ENCODE results near the gene TMEM213.
A peak's percentile ranks its signal among the peaks of the same experiment; 100 is the strongest.
"Not testable (repeated sequence)": the region's sequence is repeated elsewhere in the genome, so short reads cannot be mapped to it uniquely, and the experiment has no call there.

Gene TMEM213, protein sequence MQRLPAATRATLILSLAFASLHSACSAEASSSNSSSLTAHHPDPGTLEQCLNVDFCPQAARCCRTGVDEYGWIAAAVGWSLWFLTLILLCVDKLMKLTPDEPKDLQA

DNA sequence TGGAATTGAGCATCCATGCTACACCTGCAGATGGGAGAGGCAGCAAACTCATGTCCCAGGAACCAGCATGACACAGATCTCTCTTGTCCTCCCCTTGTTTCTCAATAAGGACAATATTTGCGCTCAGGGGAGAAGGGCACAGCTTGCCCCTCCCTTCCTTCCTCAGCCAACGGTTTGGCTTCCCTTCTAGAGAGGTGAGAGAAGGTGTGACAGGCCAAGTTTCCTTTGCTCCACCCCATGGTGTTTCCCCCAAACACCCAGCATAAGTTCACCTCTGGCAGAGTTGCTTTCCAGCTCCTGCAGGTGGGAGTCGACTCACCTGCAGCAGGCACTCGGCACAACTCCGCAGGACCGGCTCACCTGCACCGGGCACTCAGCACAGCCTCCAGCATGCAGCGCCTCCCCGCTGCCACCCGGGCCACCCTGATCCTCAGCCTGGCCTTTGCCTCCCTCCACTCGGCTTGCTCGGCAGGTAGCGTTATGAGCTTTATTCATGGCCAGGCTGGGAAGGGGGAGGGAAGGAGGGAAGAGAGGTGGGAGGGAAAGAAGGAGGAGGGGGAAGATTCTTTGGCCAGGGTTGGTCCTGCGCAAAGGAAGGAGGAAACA, at the start of gene TMEM213, which contains the start of gene ATP6V0A4:
Gene TMEM213, plus strand, starts transcription at position 280 of the 606 bp plus-strand sequence. Its CDS starts 111 bp downstream, at position 391.
Gene ATP6V0A4, minus strand, starts transcription at position 482 of the 606 bp plus-strand sequence. CDS start 26,949 bp downstream, outside the sequence.
- peak; percentile 31 for DNase-seq

DNA sequence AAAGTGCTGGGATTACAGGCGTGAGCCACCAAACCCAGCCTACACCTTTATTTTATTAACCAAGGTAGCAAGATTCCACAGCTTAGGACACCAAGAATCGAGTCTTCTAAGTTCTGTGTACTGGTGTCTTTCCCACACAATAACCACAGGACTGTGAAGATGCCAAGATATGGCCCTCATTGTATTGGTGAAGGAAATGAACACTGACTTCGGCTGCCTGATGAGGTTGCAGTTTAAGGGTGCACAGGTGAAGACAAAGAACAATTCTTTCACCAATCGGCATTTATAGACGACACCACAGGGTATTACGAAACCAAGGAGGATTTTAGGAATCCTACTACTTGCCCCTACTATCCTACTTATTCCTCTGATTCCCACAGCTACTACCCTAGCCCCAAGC, 49.1 kb upstream of the TMEM213 start:
- no peak for DNase-seq

DNA sequence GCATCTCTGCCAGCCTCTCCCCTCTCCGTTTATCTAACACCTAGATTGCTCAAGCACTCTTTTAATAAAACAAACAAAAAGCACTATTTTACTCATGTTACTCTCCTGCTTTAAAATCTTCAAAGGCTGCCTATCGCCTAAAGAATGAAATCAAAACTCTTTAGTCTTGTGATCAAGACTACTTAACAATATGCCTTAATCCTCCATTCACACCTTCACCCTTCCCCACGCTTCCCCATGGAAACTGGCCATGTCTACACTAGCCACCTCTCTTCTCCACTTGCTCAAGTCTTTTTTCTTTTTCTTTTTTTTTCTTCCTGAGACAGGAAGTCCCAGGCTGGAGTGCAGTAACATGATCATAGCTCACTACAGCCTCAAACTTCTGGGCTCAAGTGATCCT, 47.8 kb upstream of the TMEM213 start:
- DNase-seq = no peak

DNA sequence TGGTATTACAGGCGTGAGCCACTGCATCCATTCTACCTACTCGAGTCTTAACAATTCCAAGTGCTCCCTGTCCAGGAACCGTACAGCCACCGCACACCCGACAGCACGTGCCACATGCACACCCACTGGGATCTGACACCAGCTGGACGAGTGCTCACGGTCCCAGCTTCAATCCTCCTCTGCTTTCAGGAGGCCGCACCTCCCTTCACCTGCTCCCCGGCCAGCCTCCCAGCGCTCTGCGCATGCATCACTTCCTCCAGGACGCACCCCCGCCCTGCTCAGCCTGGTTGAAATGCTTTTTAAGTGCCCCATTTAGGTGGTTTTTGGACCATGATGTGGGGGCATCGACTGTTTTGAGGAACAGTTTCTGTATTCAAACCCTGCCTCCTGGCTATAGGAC, 47.3 kb upstream of the TMEM213 start:
- DNase-seq = no peak

DNA sequence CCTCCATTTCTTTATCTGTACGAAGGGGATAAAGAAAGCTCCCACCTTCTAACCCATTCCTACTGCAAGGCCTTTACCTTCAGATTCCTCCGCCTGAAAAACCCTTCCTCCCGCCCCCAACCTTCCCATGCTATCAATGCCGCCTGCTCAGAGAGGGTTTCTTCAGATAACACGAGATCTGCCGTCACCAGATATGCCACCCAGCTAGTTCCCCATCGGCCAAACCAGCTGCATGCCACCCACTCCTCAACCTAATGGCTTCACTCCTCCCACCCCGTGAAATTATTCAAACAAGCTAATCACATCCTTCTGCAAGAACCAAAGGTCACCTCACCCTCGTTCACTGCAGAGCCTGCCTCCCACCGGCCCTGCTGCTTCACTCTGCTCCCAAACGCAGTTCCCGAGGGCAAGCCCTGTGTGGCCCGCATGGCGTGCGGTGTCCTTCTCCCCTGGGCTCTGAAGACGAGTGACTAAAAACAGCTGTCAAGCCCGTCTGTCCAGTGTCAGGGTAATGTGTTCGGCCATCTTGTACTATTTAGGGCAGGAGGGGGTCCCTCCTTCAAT, 46.8 kb upstream of the TMEM213 start:
- DNase-seq = no peak

DNA sequence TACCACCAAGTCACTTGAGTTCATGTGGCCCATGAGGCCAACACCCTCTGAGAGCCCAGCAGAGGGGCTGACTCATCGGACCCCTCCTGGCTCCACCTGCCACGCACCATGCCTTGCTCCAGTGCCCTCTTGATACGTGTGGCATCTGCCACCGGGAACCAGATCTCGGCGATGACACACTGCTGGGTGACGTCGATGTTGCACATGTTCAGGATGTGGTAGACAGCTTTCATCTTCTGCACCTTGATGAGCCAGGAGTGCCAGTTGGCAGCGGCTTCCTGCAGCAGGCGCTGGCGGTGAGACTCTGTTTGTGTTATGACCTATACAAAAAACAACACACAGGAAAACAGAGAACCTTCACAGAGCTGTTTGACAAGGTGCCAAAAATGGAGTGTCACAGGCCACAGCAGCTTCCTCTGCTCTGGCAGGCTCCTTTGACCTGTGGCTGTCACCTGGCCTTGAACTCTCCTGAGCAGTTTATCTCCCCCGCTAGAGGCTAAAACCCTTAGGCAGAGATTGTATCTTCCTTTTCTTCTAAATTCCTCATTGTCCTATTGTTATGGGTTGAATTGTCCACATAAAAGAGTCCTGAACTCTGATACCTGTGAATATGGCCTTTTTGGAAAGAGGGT, 45.2 kb upstream of the TMEM213 start:
- peak; percentile 83 for DNase-seq

DNA sequence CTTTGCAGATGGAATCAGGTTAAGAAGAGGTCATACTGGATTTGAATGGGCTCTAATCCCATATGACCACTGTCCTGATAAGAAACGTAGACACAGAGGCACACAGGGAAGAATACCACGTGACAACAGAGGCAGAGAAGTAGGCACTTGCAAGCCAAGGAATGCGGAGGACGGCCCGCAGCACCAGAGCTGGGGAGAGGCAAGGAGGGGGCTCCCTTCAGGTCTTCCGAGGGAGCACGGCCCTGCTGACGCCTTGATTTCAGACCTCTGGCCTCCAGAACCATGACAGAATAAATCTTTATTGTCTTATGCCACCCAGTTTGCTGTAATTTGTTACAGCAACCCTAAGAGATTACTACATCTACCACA, 44.7 kb upstream of the TMEM213 start:
- DNase-seq = no peak

DNA sequence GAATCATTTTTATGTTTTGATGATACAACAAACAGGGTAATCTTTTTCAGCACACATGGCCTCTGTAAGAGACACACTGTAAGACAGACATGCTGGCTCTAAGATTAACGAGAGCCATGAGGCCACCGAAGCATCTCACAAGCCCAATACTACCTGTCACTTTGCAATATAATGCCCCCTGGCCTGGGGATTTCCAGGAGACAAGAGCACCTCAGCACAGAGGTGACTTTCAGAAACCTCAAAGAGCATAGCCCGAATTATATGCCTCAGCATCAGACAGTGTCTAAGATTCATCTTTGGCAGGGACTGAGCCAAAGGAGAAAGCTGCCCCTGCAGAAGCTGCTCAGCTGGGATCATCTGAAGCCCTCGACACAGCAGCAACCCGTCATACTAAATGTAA, 44.2 kb upstream of the TMEM213 start:
- no peak for DNase-seq

DNA sequence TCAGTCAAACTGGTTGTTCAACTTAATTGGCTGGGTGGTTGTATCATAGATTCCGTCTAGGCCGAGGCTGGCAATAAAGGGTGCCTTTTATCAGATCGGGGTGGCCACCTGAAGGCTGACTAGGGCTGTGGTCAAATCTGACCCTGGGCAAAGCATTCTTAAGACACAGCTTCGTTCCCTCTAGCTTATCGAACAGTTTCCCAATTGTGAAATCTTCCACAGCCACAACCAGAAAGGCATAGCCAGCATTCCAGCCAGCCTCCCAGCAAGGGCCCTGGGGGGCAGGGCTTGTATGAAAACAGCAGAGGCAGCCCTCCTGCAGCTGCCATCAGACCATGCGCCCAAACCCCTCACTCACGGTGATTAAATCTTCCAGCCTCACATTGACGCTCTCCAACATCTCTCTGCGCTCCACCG, 42.5 kb upstream of the TMEM213 start:
- no peak for DNase-seq

DNA sequence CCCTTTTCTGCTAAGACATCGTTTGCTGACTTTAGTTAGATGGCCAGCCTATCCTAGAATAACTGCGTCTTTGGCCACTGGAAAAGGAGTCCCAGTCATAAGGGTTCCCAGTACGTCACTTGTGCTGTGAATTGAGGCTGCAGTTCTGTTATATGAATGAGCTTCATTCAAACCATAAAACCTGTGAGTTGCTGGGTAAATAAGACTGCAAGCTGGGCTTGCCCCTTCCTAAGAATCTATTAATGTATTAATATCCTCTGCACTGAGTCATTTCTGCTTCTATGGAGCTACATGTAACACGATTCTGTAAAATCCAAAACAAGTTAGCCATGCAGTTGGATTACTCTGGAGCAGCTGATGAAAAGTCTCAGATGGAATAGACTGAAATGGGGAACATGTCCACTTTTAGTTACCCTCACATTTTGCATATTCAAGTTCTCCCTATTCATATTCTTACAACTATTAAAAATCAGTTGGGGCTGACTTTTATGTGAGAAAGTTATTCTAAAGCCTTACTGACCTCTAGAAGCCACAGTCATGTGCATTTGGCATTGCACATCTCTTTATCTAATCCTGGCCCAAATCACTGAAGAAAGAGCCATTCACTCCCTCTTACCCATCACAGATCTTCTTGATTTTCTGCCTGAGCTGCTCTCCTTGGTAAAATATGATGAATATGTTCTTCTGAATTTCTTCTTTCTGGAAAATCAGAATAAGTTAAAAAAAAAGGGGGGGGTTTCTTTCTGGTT, 41.8 kb upstream of the TMEM213 start:
- DNase-seq = no peak

DNA sequence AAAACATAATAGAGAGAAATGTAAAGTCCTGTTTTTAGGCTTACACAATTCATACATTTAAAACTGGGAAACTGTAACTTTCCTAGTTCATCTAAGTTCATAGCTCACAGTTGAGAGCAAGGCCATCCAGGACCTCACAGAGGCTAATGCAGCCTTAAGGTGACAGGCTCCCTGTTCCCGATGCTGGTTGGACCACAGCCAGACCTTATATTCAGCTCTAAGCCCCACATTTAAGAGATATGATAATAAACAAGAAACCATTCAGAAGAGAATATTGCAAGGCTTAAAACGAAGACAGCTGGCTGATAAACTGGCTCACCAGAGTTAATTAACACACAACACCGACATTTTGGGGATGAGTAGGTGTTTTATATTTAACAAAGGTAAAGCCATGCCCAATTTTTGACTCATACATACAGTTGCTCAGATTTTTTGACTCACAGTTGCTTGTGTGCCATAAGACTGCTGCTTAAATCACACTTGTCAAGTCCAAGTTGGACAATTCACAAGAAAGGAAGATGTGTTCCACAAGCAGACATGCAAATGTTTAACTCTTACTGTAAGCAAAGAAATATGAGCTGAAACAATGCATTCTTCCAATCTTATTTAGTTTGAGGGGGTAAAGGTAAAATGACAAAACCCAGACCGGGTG, 41.1 kb upstream of the TMEM213 start:
- DNase-seq = no peak

DNA sequence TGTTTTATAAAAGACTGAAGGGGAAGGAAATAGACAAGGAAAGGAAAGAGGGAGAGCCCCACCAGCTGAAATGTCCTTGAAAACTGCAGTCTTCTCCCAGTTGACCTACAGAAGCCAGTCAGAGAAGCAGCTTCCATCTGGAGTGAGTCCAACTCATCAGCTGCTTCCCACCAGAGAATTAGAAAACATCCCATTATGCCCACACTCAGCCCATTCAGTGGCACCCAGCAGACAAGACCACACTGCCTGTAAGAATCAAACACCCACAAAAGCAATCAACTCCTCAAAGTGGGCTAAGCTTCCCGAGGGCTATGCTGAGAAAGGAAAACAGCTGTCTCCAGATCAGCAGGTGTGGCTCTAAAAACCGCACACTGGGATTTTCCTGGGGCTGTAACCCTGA, 29.6 kb upstream of the TMEM213 start:
- DNase-seq = no peak

DNA sequence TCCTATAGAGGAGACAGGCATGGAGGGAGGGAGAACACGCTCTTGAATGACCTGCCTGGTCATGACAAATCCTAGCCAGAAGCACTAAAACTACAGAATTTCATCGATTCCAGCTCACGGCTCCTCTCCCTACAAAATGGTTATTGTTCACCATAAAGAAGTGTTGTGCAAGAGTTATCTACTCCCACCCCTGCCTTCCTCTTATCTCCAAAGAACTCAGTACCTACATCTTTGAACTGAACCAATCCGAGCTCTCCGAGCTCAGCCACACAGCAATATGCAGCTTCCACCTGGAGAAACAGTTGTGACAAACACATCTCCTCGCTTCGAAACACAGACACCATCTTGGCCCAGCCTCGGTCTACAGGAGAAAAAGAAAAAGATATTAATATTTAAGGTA, 26.9 kb upstream of the TMEM213 start:
- DNase-seq = no peak

DNA sequence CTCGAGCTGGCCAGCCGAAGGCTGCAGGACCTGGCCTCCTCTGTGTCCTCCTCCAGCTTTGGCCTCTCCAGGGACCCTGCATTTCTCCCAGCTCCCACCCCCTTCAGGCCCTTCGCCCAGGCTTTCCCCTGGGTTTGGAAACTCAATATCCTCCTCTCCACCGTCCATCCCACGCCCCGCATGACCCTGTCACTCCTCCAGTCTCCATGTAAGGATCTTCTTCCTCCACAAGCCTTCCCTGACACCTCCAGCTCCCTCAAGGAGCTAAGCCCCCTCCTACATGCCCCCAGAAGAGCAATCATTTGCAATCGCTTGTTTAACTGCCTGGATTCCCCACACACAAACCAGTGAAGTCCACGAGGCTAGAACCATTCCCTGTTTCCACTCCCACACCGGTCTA, 24.6 kb upstream of the TMEM213 start:
- no peak for DNase-seq

DNA sequence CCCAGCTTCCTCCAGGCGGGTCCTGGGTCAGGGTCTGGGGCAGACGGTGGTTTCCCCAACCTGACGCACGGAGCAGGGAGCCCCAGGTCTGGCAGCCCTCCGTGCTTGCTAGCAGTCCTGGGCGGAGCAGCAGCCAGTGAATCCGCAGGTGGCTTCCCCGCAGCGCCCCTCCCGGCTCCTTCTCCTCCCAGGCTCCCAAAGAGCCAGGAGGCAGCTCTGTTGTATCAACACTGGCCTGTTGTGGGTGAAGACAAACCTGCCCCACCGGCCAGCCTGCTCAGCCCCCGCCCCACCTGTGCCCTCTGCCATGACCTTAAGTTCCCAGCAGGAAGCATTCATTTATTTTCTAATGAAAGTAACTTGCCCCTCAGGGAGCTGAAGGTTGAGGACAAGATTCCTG, 24.0 kb upstream of the TMEM213 start:
- DNase-seq = peak; percentile 53

DNA sequence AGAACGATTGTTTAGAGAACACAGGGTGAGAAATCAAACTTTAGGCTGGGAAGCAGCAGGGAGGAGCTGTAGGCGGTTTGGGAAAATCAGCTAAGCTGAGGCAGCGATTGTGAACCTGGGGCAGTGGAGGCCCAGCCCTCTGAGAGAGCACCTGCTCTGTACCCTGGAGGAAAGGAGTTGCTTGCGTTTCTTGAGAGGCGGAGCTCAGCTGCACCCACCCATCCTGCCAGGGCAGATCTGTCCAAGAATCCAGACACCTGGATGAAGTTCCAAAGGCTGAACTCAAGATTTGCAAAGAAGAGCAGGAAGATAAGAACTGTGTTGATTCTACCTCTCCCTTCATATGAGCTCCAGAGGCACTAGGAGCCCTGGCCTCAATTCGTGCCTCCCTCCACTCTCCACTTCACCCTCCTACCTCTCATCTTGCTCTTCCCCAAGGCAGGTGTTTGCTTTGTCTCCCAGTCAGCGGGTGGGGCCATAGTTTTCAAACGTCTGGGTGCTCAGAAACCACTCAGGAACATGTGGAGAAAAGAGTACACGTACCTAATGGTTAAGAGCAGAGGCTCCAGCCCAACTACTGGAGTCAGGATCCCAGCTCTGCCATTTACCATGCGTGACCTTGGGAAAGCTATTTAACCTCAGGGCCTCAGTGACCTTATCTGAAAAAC, 21.5 kb upstream of the TMEM213 start:
- peak; percentile 87 for DNase-seq

DNA sequence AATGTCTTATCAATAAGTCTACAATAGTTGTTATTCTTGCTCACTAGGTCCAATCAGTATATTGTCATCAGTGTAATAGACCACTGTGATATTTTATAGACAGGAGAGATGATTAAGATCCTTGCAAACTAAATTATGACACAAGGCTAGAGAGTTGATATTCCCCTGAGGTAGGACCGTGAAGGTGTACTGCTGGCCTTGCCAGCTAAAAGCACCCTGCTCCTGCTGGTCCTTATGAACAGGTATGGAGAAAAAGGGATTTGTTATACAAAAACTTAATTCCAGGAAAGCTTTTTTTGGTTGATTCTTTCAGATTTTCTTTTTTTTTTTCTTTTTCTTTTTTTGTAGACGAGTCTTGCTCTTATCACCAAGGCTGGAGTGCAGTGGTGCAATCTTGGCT, 16.8 kb upstream of the TMEM213 start:
- no peak for DNase-seq

DNA sequence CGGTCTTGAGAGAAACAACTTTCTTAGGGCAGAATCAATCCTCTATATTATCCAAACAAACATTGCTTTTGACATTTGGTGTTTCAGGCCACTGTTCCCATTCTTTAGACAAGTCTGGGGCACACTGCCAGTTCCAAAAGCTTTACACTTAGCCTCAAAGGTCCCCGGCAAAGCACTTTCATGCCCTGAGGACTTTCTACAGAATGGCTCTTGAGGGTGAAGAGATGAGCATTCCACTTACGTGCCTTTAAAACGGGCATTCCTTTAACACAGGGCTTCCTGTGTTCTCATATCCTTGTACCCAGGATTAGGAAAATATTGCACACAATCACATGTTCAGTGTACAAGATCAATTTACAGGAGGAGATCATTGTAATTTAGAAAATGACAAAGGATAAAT, 13.1 kb upstream of the TMEM213 start:
- no peak for DNase-seq

DNA sequence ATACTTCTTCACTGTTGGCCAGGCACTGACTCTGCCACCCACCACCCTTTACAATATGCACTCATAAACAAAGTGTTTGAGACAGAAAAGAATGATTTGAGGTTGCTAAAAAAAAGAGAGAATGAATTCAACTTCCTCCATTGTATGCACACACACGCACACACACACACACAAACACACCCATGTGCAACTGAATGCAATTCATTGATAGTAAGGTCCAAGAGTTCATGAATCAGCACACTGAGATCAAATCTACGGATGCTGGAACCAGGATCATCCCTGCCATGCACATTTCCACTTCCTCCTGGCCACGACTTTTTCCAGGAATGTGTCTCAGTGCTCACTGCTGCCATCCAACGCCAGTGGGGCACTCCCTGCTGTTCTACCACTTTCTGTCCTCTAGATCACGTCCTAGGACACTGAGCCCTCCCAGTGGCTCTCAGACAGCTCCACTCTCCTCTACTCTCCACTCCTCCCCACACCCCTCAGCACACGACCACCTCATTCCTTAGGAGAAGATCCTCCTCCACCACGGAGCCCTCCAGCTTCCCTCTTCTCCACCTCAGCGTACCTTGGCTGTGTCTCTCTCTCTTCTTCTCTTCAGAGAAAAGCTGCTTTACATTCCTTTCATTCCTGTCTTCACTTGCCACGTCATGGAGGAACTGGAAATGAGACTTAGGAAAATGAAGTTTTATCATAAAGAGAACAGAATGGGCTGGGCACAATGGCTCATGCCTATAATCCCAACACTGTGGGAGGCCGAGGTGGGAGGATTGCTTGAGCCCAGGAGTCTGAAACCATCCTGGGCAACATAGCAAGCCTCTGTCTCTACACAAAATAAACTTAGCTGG, 12.0 kb upstream of the TMEM213 start:
- DNase-seq = no peak

DNA sequence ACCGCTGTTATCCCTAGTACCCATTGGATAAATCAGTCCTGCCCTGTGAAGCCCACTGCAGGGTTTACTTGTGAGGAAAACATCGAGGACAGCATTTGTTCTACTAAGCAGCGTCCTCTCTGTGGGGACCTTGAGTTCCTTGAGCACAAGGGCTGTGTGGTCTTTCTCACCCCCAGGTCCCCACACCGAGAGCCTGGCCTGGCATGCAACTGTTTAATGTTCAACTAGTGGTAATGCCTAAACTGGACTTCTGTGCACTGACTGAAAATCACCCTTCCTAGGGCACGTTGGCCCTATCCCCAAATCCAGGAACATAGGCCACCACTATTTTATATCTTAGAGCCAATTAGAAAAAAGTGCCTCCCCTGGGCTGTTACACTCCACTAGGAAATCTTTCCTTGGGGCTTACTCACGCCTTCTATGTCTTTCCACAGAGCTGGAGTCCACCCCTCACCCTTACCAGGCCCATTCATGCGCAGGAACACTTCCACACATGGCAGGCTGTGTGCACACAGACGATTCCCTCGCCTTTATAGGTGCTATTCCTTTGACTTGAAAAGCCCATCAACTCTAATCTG, 1.7 kb upstream of the TMEM213 start:
- DNase-seq = no peak

DNA sequence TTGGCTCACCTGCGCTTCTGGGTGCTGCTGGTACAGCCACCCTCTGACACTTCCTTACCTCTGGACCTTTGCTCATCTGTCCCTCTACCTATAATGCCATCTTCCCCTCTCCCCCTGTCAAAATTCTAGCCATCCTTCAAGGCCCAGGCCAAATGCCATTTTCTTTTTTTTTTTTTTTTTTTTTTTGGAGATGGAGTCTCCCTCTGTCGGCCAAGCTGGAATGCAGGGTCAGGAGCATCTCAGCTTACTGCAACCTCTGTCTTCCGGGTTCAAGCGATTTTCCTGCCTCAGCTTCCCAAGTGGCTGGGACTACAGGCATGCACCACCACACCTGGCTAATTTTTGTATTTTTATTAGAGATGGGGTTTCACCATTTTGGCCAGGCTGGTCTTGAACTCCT, 748 bp upstream of the TMEM213 start:
- DNase-seq = not testable (repeated sequence)
